ENCODE results near the gene EIF2D.

The EIF2D gene

DNA sequence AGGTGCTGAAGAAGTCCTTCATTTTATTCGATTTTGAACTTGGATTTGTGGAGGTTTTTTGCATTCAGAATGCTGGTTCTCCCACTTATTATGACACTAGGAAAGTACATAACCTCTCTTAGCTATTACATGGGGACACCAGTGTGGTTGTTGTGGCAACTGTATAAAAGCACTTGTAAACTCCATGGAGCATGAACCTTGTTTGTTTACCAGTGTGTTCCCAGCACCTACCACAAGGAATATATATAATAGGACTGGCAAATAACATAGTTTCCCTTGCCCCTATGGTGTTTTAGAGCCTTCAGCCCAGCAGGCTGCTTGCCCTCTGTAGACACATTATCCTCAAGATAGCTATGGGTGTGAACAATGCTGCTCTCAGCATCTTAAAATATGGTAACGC is 61.8 kb downstream of the EIF2D start:
- DNase-seq (ENCODE audit: low read depth in 2 of 2), result no peak

DNA sequence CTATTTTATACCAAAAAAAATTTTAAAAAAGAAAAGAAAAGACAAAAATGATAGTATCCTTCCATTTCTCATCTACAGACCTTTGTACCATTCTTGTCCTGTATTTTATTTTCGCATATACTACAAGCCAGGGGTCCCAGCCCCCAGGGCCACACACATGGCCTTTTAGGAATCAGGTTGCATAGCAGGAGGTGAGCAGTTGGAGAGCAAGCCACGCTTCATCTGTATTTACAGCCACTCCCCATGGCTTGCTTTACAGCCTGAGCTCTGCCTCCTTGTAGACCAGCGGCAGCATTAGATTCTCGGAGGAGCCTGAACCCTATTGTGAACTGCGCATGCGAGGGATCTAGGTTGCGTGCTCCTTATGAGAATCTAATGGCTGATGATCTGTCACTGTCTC is 65.2 kb downstream of the EIF2D start:
- no peak for DNase-seq (ENCODE audit: low read depth in 2 of 2)

DNA sequence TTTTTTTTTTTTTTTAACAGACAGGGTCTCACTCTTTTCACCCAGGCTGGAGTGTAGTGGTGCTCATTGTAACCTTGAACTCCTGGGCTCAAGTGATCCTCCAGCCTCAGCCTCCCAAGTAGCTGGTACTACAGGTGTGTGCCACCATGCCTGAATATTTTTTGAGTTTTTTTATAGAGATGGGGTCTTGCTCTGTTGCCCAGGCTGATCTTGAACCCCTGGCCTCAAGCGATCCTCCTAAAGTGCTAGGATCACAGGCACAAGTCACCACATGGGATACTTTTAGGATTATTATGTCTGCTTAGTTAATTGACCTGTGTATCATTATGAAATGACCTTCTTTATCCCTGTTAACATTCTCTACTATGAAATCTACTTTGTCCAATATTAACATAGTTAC is 66.9 kb downstream of the EIF2D start:
- no peak for DNase-seq (ENCODE audit: low read depth in 2 of 2)

- peak; percentile 74 to 85 for DNase-seq (ENCODE audit: low read depth in 2 of 2)
Observed at GRCh38 chr1:206544562-206545257, 67.6 kb downstream of the EIF2D start.
